ENCODE results near the gene ANKRD1.
"Not testable (repeated sequence)": the region's sequence is repeated elsewhere in the genome, so short reads cannot be mapped to it uniquely, and the experiment has no call there.

The ANKRD1 gene

GRCh38 chr10:90947030-90947960 lies 26.4 kb upstream of the ANKRD1 start:
- in situ Hi-C loops (cut with MboI; ENCODE audit: low pct_unique_long_range_greater_than_20kb, low sequenced_read_pairs, unreplicated experiment): no loop called here
- TF ChIP-seq CTCF (IDR thresholded peaks at IDR 0.05; ENCODE audit: extremely low read depth, insufficient read depth, missing control alignments): no peak
- DNase-seq (ENCODE audit: low spot score): peak; percentile 21

- DNase-seq (ENCODE audit: low spot score): no peak
- in situ Hi-C loops (cut with MboI; ENCODE audit: low pct_unique_long_range_greater_than_20kb, low sequenced_read_pairs, unreplicated experiment): no loop called here
- TF ChIP-seq CTCF (IDR thresholded peaks at IDR 0.05; ENCODE audit: extremely low read depth, insufficient read depth, missing control alignments): no peak
Measured at GRCh38 chr10:90945491-90946070, 24.7 kb upstream of the ANKRD1 start.

GRCh38 chr10:90944749-90945148 lies 23.9 kb upstream of the ANKRD1 start:
- no peak for TF ChIP-seq CTCF (IDR thresholded peaks at IDR 0.05; ENCODE audit: extremely low read depth, insufficient read depth, missing control alignments)
- in situ Hi-C loops (cut with MboI; ENCODE audit: low pct_unique_long_range_greater_than_20kb, low sequenced_read_pairs, unreplicated experiment): no loop called here
- no peak for DNase-seq (ENCODE audit: low spot score)

GRCh38 chr10:90942980-90943379 lies 22.1 kb upstream of the ANKRD1 start:
- DNase-seq (ENCODE audit: low spot score); in situ Hi-C loops (cut with MboI; ENCODE audit: low pct_unique_long_range_greater_than_20kb, low sequenced_read_pairs, unreplicated experiment): not testable (repeated sequence)

GRCh38 chr10:90939648-90940047 lies 18.8 kb upstream of the ANKRD1 start:
- no peak for DNase-seq (ENCODE audit: low spot score)
- in situ Hi-C loops (cut with MboI; ENCODE audit: low pct_unique_long_range_greater_than_20kb, low sequenced_read_pairs, unreplicated experiment): no loop called here
- no peak for TF ChIP-seq CTCF (IDR thresholded peaks at IDR 0.05; ENCODE audit: extremely low read depth, insufficient read depth, missing control alignments)

GRCh38 chr10:90939116-90939515 lies 18.2 kb upstream of the ANKRD1 start:
- in situ Hi-C loops (cut with MboI; ENCODE audit: low pct_unique_long_range_greater_than_20kb, low sequenced_read_pairs, unreplicated experiment): no loop called here
- no peak for TF ChIP-seq CTCF (IDR thresholded peaks at IDR 0.05; ENCODE audit: extremely low read depth, insufficient read depth, missing control alignments)
- DNase-seq (ENCODE audit: low spot score): no peak

- in situ Hi-C loops (cut with MboI; ENCODE audit: low pct_unique_long_range_greater_than_20kb, low sequenced_read_pairs, unreplicated experiment): no loop called here
Measured at GRCh38 chr10:90937645-90938258, 16.9 kb upstream of the ANKRD1 start.

More at GRCh38 chr10:90937645-90938258, 16.9 kb upstream of the ANKRD1 start:
- TF ChIP-seq CTCF (IDR thresholded peaks at IDR 0.05; ENCODE audit: extremely low read depth, insufficient read depth, missing control alignments): no peak
- DNase-seq (ENCODE audit: low spot score): no peak
